Measurements from ENCODE around the gene FAM177A1. TPM values are rescaled to one million over a fixed set of nuclear protein-coding genes. Genes with fewer than 3 reads are reported as not detected.

Gene FAM177A1
- total and polyA plus RNA-seq, 10 of the 15 experiments (the other 5 are each of a cell fraction or from before 2014, with no cell fraction given) = 5.3 to 38.6 (median 20.7) TPM

DNA sequence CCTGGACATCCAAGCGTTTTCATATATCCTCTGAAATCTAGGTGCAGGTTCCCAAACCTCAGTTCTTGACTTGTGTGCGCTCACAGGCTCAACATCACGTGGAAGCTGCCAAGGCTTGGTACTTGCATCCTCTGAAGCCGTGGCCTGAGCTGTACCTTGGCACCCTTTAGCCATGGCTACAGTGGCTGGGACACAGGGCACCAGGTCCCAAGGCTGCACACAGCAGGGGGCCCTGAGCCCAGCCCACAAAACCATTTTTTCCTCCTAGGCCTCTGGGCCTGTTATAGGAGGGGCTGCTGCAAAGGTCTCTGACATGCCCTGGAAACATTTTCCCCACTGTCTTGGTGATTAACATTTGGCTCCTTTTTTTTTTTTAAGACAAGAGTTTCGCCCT, 11.6 kb upstream of the FAM177A1 start:
- BruUV-seq (replicated peaks) = no TSS peak
- in situ Hi-C loops (cut with MboI) = no loop called here
- RAD21 ChIA-PET (ENCODE audit: unreplicated experiment) = no interaction called here
- Histone ChIP-seq H3K9ac (ENCODE audit: control insufficient read depth, insufficient read depth, low read length) (no peak overlapping the region), H3K4me2 (ENCODE audit: control insufficient read depth, insufficient read depth) (no peak overlapping the region), H3K79me2 (ENCODE audit: control insufficient read depth, insufficient read depth, low read length) (no peaks in the 10 kb centered on the region), H3K9me3 (replicated peaks; ENCODE audit: control insufficient read depth, insufficient read depth, low read length) (peaks cover 17% of the 10 kb centered on the region), H3K27me3 (replicated peaks in 1 of 2; ENCODE audit: control insufficient read depth in 2 of 2, insufficient read depth in 2 of 2, low read length in 1 of 2) (no peaks in the 10 kb centered on the region), H3K36me3 (ENCODE audit: control insufficient read depth in 2 of 2, insufficient read depth in 2 of 2, low read length in 1 of 2) (no peaks in the 10 kb centered on the region; a peak in 2 of 4 replicates), H3K27ac (ENCODE audit: control insufficient read depth, insufficient read depth) (no peak overlapping the region), H3K4me1 (ENCODE audit: control insufficient read depth, insufficient read depth, low read length) (no peaks in the 10 kb centered on the region), H4K20me1 (ENCODE audit: control insufficient read depth, insufficient read depth) (no peaks in the 10 kb centered on the region), H3K4me3 (no peak overlapping the region), H2AFZ (ENCODE audit: control insufficient read depth, low read depth, low read length) (no peak overlapping the region)
- TF ChIP-seq EGR1 (IDR thresholded peaks at IDR 0.05; ENCODE audit: borderline replicate concordance in 1 of 2, low read depth in 2 of 2, low read length in 2 of 2) (no peak), ZZZ3 (IDR thresholded peaks at IDR 0.05; ENCODE audit: control insufficient read depth, insufficient read length, low read depth) (no peak), NRF1 (conservative IDR thresholded peaks at IDR 0.05; ENCODE audit: low read depth, low read length) (no peak), TARDBP (IDR thresholded peaks at IDR 0.05; ENCODE audit: borderline replicate concordance) (no peak), TAF1 (IDR thresholded peaks at IDR 0.05; ENCODE audit: borderline replicate concordance, low read depth, low read length) (no peak), YBX1 (IDR thresholded peaks at IDR 0.05) (no peak), BCL11A (IDR thresholded peaks at IDR 0.05; ENCODE audit: low read depth, low read length) (no peak), RCOR1 (conservative IDR thresholded peaks at IDR 0.05; ENCODE audit: low read depth, low read length) (no peak), NBN (IDR thresholded peaks at IDR 0.05) (no peak), CBX3 (IDR thresholded peaks at IDR 0.05; ENCODE audit: borderline replicate concordance, low read depth) (no peak), TCF3 (IDR thresholded peaks at IDR 0.05; ENCODE audit: borderline replicate concordance, insufficient read depth, low read depth, low read length) (no peak), ZNF622 (IDR thresholded peaks at IDR 0.05) (no peak)
- TF ChIP-seq, protein P1, sequence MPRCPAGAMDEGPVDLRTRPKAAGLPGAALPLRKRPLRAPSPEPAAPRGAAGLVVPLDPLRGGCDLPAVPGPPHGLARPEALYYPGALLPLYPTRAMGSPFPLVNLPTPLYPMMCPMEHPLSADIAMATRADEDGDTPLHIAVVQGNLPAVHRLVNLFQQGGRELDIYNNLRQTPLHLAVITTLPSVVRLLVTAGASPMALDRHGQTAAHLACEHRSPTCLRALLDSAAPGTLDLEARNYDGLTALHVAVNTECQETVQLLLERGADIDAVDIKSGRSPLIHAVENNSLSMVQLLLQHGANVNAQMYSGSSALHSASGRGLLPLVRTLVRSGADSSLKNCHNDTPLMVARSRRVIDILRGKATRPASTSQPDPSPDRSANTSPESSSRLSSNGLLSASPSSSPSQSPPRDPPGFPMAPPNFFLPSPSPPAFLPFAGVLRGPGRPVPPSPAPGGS (IDR thresholded peaks at IDR 0.05; ENCODE audit: borderline replicate concordance, insufficient read depth, low read depth, low read length, poor library complexity, severe bottlenecking) = no peak
- TF ChIP-seq, protein P2, sequence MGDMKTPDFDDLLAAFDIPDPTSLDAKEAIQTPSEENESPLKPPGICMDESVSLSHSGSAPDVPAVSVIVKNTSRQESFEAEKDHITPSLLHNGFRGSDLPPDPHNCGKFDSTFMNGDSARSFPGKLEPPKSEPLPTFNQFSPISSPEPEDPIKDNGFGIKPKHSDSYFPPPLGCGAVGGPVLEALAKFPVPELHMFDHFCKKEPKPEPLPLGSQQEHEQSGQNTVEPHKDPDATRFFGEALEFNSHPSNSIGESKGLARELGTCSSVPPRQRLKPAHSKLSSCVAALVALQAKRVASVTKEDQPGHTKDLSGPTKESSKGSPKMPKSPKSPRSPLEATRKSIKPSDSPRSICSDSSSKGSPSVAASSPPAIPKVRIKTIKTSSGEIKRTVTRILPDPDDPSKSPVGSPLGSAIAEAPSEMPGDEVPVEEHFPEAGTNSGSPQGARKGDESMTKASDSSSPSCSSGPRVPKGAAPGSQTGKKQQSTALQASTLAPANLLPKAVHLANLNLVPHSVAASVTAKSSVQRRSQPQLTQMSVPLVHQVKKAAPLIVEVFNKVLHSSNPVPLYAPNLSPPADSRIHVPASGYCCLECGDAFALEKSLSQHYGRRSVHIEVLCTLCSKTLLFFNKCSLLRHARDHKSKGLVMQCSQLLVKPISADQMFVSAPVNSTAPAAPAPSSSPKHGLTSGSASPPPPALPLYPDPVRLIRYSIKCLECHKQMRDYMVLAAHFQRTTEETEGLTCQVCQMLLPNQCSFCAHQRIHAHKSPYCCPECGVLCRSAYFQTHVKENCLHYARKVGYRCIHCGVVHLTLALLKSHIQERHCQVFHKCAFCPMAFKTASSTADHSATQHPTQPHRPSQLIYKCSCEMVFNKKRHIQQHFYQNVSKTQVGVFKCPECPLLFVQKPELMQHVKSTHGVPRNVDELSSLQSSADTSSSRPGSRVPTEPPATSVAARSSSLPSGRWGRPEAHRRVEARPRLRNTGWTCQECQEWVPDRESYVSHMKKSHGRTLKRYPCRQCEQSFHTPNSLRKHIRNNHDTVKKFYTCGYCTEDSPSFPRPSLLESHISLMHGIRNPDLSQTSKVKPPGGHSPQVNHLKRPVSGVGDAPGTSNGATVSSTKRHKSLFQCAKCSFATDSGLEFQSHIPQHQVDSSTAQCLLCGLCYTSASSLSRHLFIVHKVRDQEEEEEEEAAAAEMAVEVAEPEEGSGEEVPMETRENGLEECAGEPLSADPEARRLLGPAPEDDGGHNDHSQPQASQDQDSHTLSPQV (IDR thresholded peaks at IDR 0.05) = no peak
- POLR2A ChIA-PET = no interaction called here
- ATAC-seq (no peak), DNase-seq (ENCODE audit: low read depth, low spot score) (no peak), FAIRE-seq (no peak)
- CTCF ChIA-PET = no interaction called here
- WGBS (ENCODE audit: insufficient coverage, insufficient replicate concordance, low lambda C conversion rate, missing lambda C conversion rate) = 88% methylated on average over 5 of the region's 5 CpGs
- intact Hi-C loops (cut with micrococcal nuclease; ENCODE audit: unreplicated experiment) = no loop called here
- SMC1A ChIA-PET (ENCODE audit: uncharacterized antibody, unreplicated experiment) = interaction anchor here (0.5 kb wide), 1 partner anchor 848 kb away, joined by 3 read pairs; no protein-coding TSS in a partner anchor

Measured in GM12878 (cell line).